ENCODE data around the gene SCN2A. TPM values are rescaled to one million over a fixed set of nuclear protein-coding genes. Genes with fewer than 3 reads are reported as not detected.

SCN2A gene
- total RNA-seq = 1.0 and 1.2 TPM in 2 replicates

GRCh38 chr2:165239230-165239629 is at the start of gene SCN2A:
Gene SCN2A, plus strand, starts transcription at chr2:165239414. Its CDS starts 56,410 bp downstream, at chr2:165295824.

GRCh38 chr2:165203689-165204559 is 35.3 kb upstream of the SCN2A start, which contains the start of gene SCN3A:
Gene SCN3A, minus strand, starts transcription at chr2:165204050. Its CDS starts 27,656 bp downstream, at chr2:165176394.

Other genes with a start within 250 kb of the SCN2A start
- gene SCN3A, start 35.4 kb upstream of the SCN2A start, total RNA-seq = 0.15 and 0.17 TPM in 2 replicates
- 1.7 and 2.5 TPM in 2 replicates for gene CSRNP3, start 230.3 kb downstream of the SCN2A start, total RNA-seq